Endodermal cell (in vitro differentiated cells): ENCODE results near the gene TOM1L2. TPM values are rescaled to one million over a fixed set of nuclear protein-coding genes. Genes with fewer than 3 reads are reported as not detected.

Experiments
- DNase-seq: peaks from one replicate; pipeline ENCODE4 v3.0.0-alpha.2; 2017
- H3K27ac ChIP-seq: 2 replicates; pipeline ENCODE4 v1.5.1; 2013; ENCODE audit warnings: mild to moderate bottlenecking, low read depth, low read length, moderate library complexity
- H3K27me3 ChIP-seq: 2 replicates; pipeline ENCODE4 v1.6.1; 2013; ENCODE audit warnings: mild to moderate bottlenecking, low read length, moderate library complexity; ENCODE audit not compliant: insufficient read depth, control insufficient read depth, poor library complexity, severe bottlenecking
- H3K36me3 ChIP-seq: 2 replicates; pipeline ENCODE4 v1.7.0; 2013; ENCODE audit warnings: mild to moderate bottlenecking, low read length, moderate library complexity; ENCODE audit not compliant: control insufficient read depth, insufficient read depth
- H3K4me1 ChIP-seq: one replicate; pipeline ENCODE4 v1.7.0; 2013; ENCODE audit warnings: low read length; ENCODE audit not compliant: control insufficient read depth, insufficient read depth
- H3K4me3 ChIP-seq: 2 replicates; pipeline ENCODE4 v1.5.1; 2013; ENCODE audit warnings: mild to moderate bottlenecking, low read length, moderate library complexity
- H3K9ac ChIP-seq: 2 replicates; pipeline ENCODE4 v1.6.1; 2013; ENCODE audit warnings: mild to moderate bottlenecking, low read length, moderate library complexity; ENCODE audit not compliant: poor library complexity, severe bottlenecking; ENCODE audit errors: extremely low read depth
- H3K9me3 ChIP-seq: 2 replicates; pipeline ENCODE4 v1.6.1; 2013; ENCODE audit warnings: mild to moderate bottlenecking, low read length, moderate library complexity; ENCODE audit not compliant: control insufficient read depth
- H3K27ac Mint-ChIP-seq: 2 replicates; pipeline ENCODE4 v1.8.0; 2020; ENCODE audit warnings: mixed read lengths
- H3K27me3 Mint-ChIP-seq: 2 replicates; pipeline ENCODE4 v1.8.0; 2021; ENCODE audit warnings: mild to moderate bottlenecking, mixed read lengths; ENCODE audit not compliant: insufficient read depth
- H3K36me3 Mint-ChIP-seq: 2 replicates; pipeline ENCODE4 v1.8.0; 2020; ENCODE audit warnings: low read depth, mixed read lengths
- H3K4me1 Mint-ChIP-seq: 2 replicates; pipeline ENCODE4 v1.8.0; 2020; ENCODE audit warnings: mixed read lengths
- H3K4me3 Mint-ChIP-seq: 2 replicates; pipeline ENCODE4 v1.8.0; 2020; ENCODE audit warnings: mild to moderate bottlenecking, moderate library complexity, mixed read lengths
- H3K9me3 Mint-ChIP-seq: 2 replicates; pipeline ENCODE4 v1.8.0; 2020; ENCODE audit warnings: mild to moderate bottlenecking, mixed read lengths
- WGBS, 2 experiments: methylation state at CpG; one replicate each; pipeline versions ENCODE4 v1.1.5 to v1.1.7; 2013; ENCODE audit warnings: missing lambda C conversion rate in 2 of 2, mixed read lengths in 1 of 2; ENCODE audit not compliant: insufficient coverage in 1 of 2, insufficient read length in 1 of 2; 5-methylcytosine and 5-hydroxymethylcytosine counted together
- total RNA-seq, 2 donors: library from RNA; stranded (reverse); fragmentation: NEBNext Ultra II Directional in 1 of 2; extraction: Animal tissue kit (Norgen Biotek cat#: 25700) in 1 of 2; gene quantifications; 2 replicates in 1 of 2; 3 replicates in 1 of 2; pipeline ENCODE4 v1.2.1, GENCODE V29; 2021
- TF ChIP-seq, protein P1 (sequence below): fragments of 200-600 bp; sonication (generic); conservative IDR thresholded peaks from 2 replicates; pipeline ENCODE4 v1.5.0; 2021; ENCODE audit warnings: antibody characterized with exemption, mild to moderate bottlenecking

The TOM1L2 gene
- total RNA-seq, 2 donors from 2014 or later = 10.2 to 11.5 TPM

DNA sequence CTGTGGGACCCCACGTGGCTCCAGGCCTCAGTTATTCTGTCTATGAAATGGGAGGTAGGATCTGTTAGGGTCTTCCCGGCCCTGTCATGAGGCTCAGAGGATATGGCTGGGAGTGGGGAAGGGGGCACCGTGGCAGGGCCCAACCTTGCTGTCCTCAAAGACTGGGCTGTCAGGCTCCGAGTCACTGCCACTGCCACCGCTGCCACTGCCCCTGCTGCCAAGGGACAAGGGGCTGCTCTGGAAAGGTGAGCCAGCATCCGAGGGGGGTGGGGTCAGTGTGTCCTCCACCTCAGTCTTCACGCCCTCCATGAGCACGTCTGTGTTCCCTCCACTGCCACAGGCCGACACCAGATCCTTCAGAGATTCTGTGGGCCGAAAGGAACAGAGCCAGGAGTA lies 154.7 kb downstream of the TOM1L2 start:
- Mint-ChIP-seq H3K27me3 (no peaks in the 10 kb centered on the region), H3K4me1 (no peaks in the 10 kb centered on the region), H3K36me3 (peaks cover 47% of the 10 kb centered on the region), H3K9me3 (no peaks in the 10 kb centered on the region), H3K27ac (no peak overlapping the region), H3K4me3 (no peak overlapping the region)
- H3K27ac ChIP-seq = no peak overlapping the region
- H3K27me3 ChIP-seq = no peaks in the 10 kb centered on the region
- no peak for DNase-seq
- no peaks in the 10 kb centered on the region for H3K9me3 ChIP-seq
- H3K4me1 ChIP-seq = no peaks in the 10 kb centered on the region
- H3K4me3 ChIP-seq = no peak overlapping the region
- 90 to 98% methylated on average over 7 to 10 of the region's 10 CpGs for WGBS, 2 experiments
- H3K36me3 ChIP-seq = peaks cover 40% of the 10 kb centered on the region
- TF ChIP-seq, protein P1, sequence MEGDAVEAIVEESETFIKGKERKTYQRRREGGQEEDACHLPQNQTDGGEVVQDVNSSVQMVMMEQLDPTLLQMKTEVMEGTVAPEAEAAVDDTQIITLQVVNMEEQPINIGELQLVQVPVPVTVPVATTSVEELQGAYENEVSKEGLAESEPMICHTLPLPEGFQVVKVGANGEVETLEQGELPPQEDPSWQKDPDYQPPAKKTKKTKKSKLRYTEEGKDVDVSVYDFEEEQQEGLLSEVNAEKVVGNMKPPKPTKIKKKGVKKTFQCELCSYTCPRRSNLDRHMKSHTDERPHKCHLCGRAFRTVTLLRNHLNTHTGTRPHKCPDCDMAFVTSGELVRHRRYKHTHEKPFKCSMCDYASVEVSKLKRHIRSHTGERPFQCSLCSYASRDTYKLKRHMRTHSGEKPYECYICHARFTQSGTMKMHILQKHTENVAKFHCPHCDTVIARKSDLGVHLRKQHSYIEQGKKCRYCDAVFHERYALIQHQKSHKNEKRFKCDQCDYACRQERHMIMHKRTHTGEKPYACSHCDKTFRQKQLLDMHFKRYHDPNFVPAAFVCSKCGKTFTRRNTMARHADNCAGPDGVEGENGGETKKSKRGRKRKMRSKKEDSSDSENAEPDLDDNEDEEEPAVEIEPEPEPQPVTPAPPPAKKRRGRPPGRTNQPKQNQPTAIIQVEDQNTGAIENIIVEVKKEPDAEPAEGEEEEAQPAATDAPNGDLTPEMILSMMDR = no peak
- H3K9ac ChIP-seq = no peak overlapping the region

DNA sequence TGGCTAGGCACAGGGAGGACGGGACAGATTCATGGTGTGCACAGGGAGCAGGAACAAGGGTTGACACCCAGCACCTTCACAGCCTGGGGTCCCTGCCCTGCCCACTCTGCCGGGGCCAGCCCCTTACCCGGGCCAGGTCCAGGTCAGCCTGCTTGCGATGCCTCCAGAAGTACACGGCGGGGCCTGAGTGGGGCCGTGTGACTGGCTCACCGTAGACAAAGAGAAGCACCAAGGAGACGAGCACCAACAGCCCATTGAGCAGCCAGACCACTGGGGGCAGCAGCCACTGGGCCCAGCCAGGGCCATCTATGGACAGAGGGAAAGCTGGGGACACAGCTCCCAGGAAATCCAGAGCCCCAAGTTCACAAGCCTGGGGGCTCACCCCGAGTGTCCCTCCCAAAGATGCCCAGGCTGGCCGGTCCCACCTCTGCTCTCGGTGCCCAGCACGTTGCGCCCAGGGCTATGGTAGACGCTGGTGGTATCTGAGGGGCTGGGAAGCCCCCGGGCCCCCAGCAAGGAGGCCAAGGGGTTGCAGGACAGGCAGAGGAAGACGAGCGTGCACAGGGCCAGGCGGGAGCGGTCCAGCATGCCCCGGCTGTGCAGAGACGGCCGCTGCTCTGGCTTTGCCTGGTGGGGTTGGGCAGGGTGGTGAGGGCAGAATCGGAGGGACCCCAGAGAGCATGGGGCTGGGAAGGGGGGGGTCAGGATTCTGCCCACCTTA lies 155.2 kb downstream of the TOM1L2 start:
- TF ChIP-seq, protein P1 = peak; percentile 49
- Mint-ChIP-seq H3K9me3 (no peaks in the 10 kb centered on the region), H3K27ac (no peak overlapping the region), H3K4me3 (no peak overlapping the region), H3K27me3 (no peaks in the 10 kb centered on the region), H3K36me3 (peaks cover 47% of the 10 kb centered on the region), H3K4me1 (peaks cover 2% of the 10 kb centered on the region)
- H3K4me3 ChIP-seq = no peak overlapping the region
- H3K9me3 ChIP-seq = no peaks in the 10 kb centered on the region
- DNase-seq = no peak
- 92 to 94% methylated on average over 12 to 24 of the region's 24 CpGs for WGBS, 2 experiments
- peaks cover 40% of the 10 kb centered on the region for H3K36me3 ChIP-seq
- H3K27ac ChIP-seq = peak overlapping the region; percentile 16
- H3K27me3 ChIP-seq = no peaks in the 10 kb centered on the region
- no peak overlapping the region for H3K9ac ChIP-seq
- peaks cover 2% of the 10 kb centered on the region for H3K4me1 ChIP-seq

DNA sequence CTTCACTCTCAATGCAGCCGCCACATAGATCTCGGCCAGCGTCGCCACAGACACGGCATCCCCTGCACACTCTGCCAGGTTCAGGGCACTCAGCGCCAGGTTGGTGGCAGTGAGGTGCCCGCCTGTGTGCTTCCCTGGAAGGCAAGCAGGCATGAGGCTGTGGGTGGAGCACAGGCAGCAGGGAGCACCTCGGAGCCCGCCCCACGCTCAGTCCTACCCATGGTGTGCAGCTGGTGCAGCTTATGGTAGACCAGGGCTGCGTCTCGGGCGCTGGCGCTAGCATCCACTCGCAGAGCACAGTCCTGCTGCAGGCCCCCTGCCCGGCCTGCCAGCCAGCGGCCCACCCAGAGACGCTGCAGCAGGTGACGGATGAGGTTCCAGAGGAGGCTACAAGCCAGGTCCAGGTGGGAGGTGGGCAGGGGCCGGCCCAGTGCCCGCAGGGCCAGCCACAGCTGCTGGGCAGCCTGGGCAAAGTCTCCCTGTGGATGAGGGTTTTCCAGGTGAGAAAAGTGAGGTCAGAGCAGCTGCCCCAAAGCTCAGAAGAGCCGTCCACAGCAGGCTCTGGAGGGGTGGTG lies 155.9 kb downstream of the TOM1L2 start:
- no peaks in the 10 kb centered on the region for H3K9me3 ChIP-seq
- Mint-ChIP-seq H3K27me3 (no peaks in the 10 kb centered on the region), H3K4me1 (peaks cover 8% of the 10 kb centered on the region), H3K4me3 (no peak overlapping the region), H3K27ac (no peak overlapping the region), H3K36me3 (peaks cover 47% of the 10 kb centered on the region), H3K9me3 (no peaks in the 10 kb centered on the region)
- no peak for DNase-seq
- H3K27ac ChIP-seq = peak overlapping the region; percentile 16
- H3K4me1 ChIP-seq = peaks cover 2% of the 10 kb centered on the region
- TF ChIP-seq, protein P1 = no peak
- no peaks in the 10 kb centered on the region for H3K27me3 ChIP-seq
- no peak overlapping the region for H3K4me3 ChIP-seq
- WGBS, 2 experiments = 96% methylated on average over 13 to 22 of the region's 22 CpGs
- H3K36me3 ChIP-seq = peaks cover 40% of the 10 kb centered on the region
- H3K9ac ChIP-seq = no peak overlapping the region
